Fibroblast of lung (primary cell): ENCODE measurements around the gene TIAM1.

Source experiments
- CTCF ChIP-seq, 2 donors: IDR thresholded peaks in 1 of 2; conservative IDR thresholded peaks in 1 of 2; 1 replicate in 1 of 2; 2 replicates in 1 of 2; pipeline ENCODE4 v1.5.1; 2011 to 2012; ENCODE audit warnings: low read length in 2 of 2, control low read depth in 1 of 2, inconsistent platforms in 1 of 2, low read depth in 1 of 2, mild to moderate bottlenecking in 1 of 2
- EZH2 ChIP-seq: IDR thresholded peaks from 2 replicates; pipeline ENCODE4 v1.5.1; 2012; ENCODE audit warnings: low read length, control low read depth, mild to moderate bottlenecking; ENCODE audit errors: missing control alignments

- TF ChIP-seq EZH2 = no peak
- TF ChIP-seq CTCF (conservative IDR thresholded peaks at IDR 0.05 in 1 of 2, IDR thresholded peaks at IDR 0.05 in 1 of 2; ENCODE audit: low read depth in 1 of 2, low read length in 2 of 2) = no peak
Observed at GRCh38 chr21:31230937-31231336, 113.1 kb downstream of the TIAM1 start.
